ENCODE measurements around the gene IL17C.

GRCh38 chr16:88635671-88636319 is 2.6 kb upstream of the IL17C start:
- TF ChIP-seq, protein P1, sequence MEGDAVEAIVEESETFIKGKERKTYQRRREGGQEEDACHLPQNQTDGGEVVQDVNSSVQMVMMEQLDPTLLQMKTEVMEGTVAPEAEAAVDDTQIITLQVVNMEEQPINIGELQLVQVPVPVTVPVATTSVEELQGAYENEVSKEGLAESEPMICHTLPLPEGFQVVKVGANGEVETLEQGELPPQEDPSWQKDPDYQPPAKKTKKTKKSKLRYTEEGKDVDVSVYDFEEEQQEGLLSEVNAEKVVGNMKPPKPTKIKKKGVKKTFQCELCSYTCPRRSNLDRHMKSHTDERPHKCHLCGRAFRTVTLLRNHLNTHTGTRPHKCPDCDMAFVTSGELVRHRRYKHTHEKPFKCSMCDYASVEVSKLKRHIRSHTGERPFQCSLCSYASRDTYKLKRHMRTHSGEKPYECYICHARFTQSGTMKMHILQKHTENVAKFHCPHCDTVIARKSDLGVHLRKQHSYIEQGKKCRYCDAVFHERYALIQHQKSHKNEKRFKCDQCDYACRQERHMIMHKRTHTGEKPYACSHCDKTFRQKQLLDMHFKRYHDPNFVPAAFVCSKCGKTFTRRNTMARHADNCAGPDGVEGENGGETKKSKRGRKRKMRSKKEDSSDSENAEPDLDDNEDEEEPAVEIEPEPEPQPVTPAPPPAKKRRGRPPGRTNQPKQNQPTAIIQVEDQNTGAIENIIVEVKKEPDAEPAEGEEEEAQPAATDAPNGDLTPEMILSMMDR (IDR thresholded peaks at IDR 0.05), result no peak
- TF ChIP-seq ZFX (IDR thresholded peaks at IDR 0.05; ENCODE audit: borderline replicate concordance), result no peak

All from 22Rv1 (cell line).